ENCODE data around the gene WDR90.

Gene WDR90

GRCh38 chr16:660459-661183 lies 11.5 kb downstream of the WDR90 start:
- peak; percentile 57 to 59 for DNase-seq (ENCODE audit: low read depth in 2 of 2)

- no peak for DNase-seq (ENCODE audit: low read depth in 2 of 2)
These were observed 12.1 kb downstream of the WDR90 start for GRCh38 chr16:661184-661821.

GRCh38 chr16:662095-662494 lies 12.9 kb downstream of the WDR90 start:
- DNase-seq (ENCODE audit: low read depth in 2 of 2): no peak

GRCh38 chr16:662597-662996 lies 13.4 kb downstream of the WDR90 start:
- no peak for DNase-seq (ENCODE audit: low read depth in 2 of 2)

- no peak for DNase-seq (ENCODE audit: low read depth in 2 of 2)
These were observed 17.4 kb downstream of the WDR90 start for GRCh38 chr16:666572-666971.

- no peak for DNase-seq (ENCODE audit: low read depth in 2 of 2)
These were observed 18.1 kb downstream of the WDR90 start for GRCh38 chr16:667113-667779.

- peak; percentile 86 to 92 for DNase-seq (ENCODE audit: low read depth in 2 of 2)
These were observed 18.8 kb downstream of the WDR90 start, which contains the start of gene RHOT2 for GRCh38 chr16:667780-668518. Gene RHOT2 (plus strand): TSS chr16:668132. CDS start chr16:668200, 68 bp downstream.

- no peak for DNase-seq (ENCODE audit: low read depth in 2 of 2)
These were observed 19.5 kb downstream of the WDR90 start for GRCh38 chr16:668519-669171.

- no peak for DNase-seq (ENCODE audit: low read depth in 2 of 2)
These were observed 20.5 kb downstream of the WDR90 start for GRCh38 chr16:669666-670065.

GRCh38 chr16:670485-671352 lies 21.6 kb downstream of the WDR90 start:
- DNase-seq (ENCODE audit: low read depth in 2 of 2): no peak

- no peak for DNase-seq (ENCODE audit: low read depth in 2 of 2)
These were observed 22.4 kb downstream of the WDR90 start for GRCh38 chr16:671353-672131.

GRCh38 chr16:672371-672770 lies 23.2 kb downstream of the WDR90 start:
- DNase-seq (ENCODE audit: low read depth in 2 of 2): no peak

- DNase-seq (ENCODE audit: low read depth in 2 of 2): no peak
These were observed 23.7 kb downstream of the WDR90 start for GRCh38 chr16:672851-673250.

- DNase-seq (ENCODE audit: low read depth in 2 of 2): no peak
These were observed 24.3 kb downstream of the WDR90 start for GRCh38 chr16:673399-673991.

- no peak for DNase-seq (ENCODE audit: low read depth in 2 of 2)
These were observed 25.2 kb downstream of the WDR90 start for GRCh38 chr16:674214-674881.

- no peak for DNase-seq (ENCODE audit: low read depth in 2 of 2)
These were observed 26.1 kb downstream of the WDR90 start, which contains the start of gene RHBDL1 for GRCh38 chr16:674968-675883. Gene RHBDL1 (plus strand): TSS chr16:675671. CDS start chr16:675791, 120 bp downstream.

GRCh38 chr16:675884-676564 lies 26.9 kb downstream of the WDR90 start:
- no peak for DNase-seq (ENCODE audit: low read depth in 2 of 2)
